ENCODE measurements around the gene HAT1.

Gene HAT1

GRCh38 chr2:171913517-171913916, 8.7 kb upstream of the HAT1 start:
- in situ Hi-C loops (cut with MboI; ENCODE audit: low sequenced_read_pairs) = no loop called here

DNA sequence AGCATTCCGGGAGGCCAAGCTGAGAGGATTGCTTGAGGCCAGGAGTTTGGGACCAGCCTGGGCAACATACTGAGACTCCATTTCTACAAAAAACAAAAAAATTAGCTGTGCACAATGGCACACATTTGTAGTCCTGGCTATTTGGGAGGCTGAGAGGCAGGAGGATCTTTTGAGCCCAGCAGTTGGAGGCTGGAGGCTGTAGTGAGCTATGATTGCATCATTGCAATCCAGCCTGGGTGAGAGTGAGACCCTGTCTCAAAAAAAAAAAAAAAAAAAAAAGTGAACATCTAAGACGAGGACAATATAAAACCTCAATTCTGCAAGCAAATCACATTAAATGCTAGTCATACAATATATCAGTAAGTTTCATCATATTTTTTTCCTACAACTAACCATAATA, 2.8 kb upstream of the HAT1 start:
- in situ Hi-C loops (cut with MboI; ENCODE audit: low sequenced_read_pairs) = no loop called here

DNA sequence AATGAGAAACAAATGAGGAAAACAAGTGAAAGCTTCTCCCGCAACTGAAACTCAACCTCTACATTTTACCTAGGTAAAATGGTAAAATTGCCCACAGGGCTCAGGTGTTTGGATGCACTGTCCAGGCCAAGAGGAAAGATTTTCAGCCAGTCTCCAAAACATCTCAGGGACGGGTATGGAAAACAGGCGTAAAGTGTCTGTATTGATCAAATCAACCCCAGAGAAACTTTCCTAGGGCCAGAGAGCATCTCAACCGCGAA, 361 bp upstream of the HAT1 start:
- in situ Hi-C loops (cut with MboI; ENCODE audit: low sequenced_read_pairs) = no loop called here

GRCh38 chr2:171923206-171923605, 945 bp downstream of the HAT1 start:
- in situ Hi-C loops (cut with MboI; ENCODE audit: low sequenced_read_pairs) = no loop called here

DNA sequence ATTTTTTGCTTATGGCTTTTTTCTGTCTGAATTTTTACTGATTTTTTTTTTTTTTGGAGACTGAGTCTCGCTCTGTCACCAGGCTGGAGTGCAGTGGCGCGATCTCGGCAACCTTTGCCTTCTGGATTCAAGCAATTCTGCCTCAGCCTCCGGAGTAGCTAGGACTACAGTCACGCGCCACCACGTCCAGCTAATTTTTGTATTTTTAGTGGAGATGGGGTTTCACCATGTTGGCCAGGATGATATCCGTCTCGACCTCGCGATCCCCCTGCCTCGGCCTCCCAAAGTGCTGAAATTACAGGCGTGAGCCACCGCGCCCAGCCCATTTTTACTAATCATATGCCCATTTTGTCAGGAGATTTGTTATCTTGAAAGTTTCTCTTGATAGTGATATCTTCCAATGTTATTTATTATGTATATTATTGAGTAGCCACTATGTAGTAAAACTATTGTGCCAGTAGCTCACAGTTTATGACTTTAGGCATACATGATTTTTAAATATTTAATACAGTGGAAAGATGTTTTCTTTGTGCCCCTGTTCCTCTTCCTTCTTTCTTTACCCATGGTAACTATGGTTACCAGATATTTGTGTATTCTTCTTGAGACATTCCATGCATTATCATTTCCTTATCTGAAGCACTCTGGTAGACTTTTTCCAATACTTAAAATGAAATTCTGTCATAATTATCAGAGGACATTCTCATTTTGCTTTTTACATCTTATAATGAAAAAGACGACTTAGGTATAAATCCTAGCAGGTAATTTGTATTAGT, 2.1 kb downstream of the HAT1 start:
- in situ Hi-C loops (cut with MboI; ENCODE audit: low sequenced_read_pairs) = no loop called here

DNA sequence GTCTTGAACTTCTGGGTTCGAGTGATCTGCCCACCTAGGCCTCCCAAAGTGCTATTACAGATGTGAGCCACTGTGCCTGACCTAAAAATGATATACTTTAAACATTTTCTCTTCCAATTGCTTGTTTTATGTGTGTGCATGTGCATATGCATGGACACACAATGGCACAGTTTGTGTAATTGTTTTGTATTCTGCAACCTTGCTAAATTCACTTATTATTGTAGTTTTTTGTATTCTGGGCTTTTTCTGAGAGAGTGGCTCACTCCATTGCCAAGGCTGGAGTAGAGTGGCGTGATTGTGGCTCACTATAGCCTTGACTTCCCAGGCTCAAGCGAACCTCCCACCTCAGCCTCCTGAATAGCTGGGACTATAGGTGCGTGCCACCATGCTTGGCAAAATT, 8.1 kb downstream of the HAT1 start:
- in situ Hi-C loops (cut with MboI; ENCODE audit: low sequenced_read_pairs) = no loop called here

DNA sequence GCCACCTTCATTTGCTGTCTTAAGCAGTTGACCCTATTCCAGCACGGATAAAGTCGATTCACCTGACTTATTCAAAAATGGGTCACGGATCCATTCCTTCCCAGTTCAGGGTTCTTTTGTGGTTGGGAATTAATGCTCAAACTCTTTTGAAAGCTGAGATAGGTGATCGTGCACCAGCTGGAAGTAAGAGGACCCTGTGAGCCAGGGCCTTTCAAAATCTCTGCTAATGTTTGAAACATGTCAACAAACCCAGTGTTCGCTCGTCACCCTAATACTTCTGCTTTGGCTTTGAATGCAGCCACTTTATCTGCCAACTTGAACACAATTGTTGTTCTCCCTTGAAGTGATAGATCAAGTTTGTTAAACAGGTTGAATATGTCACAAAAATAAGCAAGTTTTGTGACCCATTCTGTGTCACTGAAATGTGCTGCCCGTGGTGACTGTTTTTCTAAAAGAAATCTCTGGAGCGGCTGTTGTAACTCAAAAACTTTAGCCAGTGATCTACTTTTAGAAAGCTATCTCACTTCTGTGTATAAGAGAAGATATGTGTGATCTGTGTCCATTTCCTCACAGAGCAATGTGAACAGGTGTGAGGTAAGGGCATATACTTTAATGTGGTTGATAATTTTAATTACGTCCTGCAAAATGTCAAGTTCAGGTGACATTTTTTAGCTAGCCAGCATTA, 16.9 kb downstream of the HAT1 start:
- in situ Hi-C loops (cut with MboI; ENCODE audit: low sequenced_read_pairs) = no loop called here

- in situ Hi-C loops (cut with MboI; ENCODE audit: low sequenced_read_pairs) = no loop called here
Observed at GRCh38 chr2:171939743-171940071, 17.4 kb downstream of the HAT1 start.

DNA sequence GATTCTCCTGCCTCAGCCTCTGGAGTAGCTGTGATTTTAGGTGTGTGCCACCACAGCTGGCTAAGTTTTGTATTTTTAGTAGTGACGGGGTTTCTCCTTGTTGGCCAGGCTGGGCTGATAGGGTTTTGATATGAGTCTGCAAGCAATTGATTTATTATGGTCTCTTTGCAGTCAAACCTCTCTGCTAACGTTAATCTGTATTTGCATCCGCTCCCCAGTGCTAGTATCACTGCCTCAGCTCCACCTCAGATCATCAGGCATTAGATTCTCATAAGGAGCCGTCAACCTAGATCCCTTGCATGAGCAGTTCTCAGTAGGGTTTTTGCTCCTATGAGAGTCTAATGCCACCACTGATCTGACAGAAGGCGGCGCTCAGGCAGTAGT, 19.0 kb downstream of the HAT1 start:
- in situ Hi-C loops (cut with MboI; ENCODE audit: low sequenced_read_pairs) = no loop called here

DNA sequence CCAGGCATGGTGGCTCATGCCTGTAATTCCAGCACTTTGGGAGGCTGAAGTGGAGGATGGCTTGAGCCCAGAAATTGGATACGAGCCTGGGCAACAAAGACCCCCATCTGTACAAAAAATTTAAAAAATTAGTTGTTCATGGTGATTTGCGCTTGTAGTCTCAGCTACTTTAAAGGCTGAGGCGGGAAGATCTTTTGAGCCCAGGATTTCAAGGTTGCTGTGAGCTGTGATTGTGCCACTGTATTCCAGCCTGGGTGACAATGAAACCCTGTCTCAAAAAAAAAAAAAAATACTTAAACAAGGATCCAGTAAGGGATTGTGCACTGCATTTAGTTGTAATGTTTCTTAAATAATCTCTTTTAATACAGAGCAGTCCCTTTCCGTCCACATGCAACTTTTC, 21.6 kb downstream of the HAT1 start:
- in situ Hi-C loops (cut with MboI; ENCODE audit: low sequenced_read_pairs) = no loop called here

DNA sequence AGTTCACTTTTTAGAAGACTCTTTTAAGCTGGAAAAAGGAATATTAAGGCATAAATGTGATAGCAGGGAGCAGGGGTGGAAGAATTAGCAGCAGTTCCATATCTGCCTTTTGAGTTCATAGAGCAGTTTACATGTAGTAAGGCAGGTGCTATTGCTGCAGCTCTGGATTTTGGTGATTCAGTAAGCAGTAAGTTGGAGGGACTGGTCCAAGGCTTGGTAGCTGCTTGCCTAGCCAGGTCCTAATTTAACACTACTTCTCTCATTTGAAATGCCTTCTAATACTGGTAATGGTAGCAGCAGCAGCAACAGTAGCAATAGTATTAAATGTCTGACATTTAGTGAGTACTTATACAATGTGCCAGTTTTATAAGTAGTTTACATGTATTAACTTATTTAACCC, 30.0 kb downstream of the HAT1 start:
- in situ Hi-C loops (cut with MboI; ENCODE audit: low sequenced_read_pairs) = no loop called here

DNA sequence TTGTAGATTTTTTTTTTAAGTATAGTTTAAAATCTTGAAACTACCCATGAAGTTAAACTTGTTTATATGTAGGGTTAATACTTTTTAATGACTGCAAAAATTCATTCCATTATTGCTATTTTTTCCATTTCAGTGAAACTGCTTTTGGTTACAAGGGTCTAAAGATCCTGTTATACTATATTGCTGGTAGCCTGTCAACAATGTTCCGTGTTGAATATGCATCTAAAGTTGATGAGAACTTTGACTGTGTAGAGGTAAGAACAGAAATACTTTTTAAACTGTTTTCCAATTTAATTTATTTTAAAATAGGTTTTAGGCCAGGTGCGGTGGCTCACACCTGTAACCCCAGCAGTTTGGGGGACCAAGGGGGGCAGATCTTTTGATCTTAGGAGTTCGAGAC, 30.5 kb downstream of the HAT1 start:
- in situ Hi-C loops (cut with MboI; ENCODE audit: low sequenced_read_pairs) = no loop called here

DNA sequence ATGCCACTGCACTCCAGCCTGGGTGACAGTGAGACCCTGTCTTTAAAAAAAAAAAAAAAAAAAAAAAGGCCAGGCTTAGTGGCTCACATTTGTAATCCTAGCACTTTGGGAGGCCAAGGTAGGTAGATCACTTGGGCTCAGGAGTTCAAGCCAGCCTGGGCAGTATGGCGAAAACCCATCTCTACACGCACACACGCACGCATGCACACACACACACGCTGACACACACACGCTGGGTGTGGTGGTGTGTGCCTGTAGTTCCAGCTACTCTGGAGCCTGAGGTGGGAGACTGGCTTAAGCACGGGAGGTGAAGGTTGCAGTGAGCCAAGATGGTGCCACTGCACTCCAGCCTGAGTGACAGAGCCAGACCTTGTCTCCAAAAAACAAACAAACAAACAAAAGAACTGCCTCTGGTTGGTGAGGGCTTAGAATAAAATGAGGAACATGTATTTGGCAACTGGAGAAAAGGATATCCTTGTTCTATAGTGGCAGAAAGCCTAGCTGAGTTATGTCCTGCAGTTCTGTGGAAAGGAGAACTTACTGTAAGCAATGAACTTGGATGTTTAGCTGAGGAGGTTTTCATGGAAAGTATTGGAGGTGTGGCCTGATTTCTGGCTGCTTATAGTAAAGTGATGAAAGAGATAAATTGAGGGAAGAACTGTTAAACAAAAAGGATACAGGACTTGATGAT, 34.0 kb downstream of the HAT1 start:
- in situ Hi-C loops (cut with MboI; ENCODE audit: low sequenced_read_pairs) = no loop called here

- in situ Hi-C loops (cut with MboI; ENCODE audit: low sequenced_read_pairs) = no loop called here
Observed at GRCh38 chr2:171957061-171957460, 34.8 kb downstream of the HAT1 start.

DNA sequence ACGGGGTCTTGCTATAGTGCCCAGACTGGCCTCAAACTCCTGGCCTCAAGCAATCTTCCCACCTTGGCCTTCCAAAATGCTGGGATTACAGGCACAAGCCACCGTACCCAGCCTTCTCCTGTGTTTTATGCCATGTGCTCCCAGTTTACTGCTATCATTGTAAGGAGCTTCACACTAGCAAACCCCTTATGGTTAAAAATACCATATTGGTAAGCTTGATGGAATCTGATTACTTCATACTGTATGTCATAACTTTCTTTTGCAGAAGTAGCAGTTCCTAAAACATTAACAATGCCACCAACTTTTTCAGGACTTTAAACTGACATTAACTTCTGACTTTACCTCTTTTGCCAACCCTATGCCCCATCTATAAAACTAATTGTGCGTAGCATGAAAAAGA, 36.2 kb downstream of the HAT1 start:
- in situ Hi-C loops (cut with MboI; ENCODE audit: low sequenced_read_pairs) = no loop called here

- in situ Hi-C loops (cut with MboI; ENCODE audit: low sequenced_read_pairs) = no loop called here
Observed at GRCh38 chr2:171959998-171960397, 37.7 kb downstream of the HAT1 start.

DNA sequence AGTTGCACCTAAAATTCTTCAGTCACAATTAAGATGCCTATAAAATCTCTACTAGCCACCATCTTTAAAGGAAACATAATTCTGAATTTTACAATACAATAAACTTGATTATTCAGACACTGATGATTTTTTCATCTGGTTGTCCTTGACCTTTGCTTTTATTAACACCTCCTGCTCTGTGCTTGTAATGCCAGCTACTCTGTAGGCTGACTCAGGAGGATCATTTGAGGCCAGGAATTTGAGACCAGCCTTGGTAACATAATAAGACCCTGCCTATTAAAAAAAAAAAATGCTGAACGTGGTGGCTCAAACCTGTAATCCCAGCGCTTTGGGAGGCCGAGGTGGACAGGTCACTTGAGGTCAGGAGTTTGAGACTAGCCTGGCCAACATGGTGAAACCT, 38.3 kb downstream of the HAT1 start:
- in situ Hi-C loops (cut with MboI; ENCODE audit: low sequenced_read_pairs) = no loop called here

- in situ Hi-C loops (cut with MboI; ENCODE audit: low sequenced_read_pairs) = no loop called here
Observed at GRCh38 chr2:171963198-171963597, 40.9 kb downstream of the HAT1 start.

- in situ Hi-C loops (cut with MboI; ENCODE audit: low sequenced_read_pairs) = no loop called here
Observed at GRCh38 chr2:171964308-171964707, 42.0 kb downstream of the HAT1 start.

DNA sequence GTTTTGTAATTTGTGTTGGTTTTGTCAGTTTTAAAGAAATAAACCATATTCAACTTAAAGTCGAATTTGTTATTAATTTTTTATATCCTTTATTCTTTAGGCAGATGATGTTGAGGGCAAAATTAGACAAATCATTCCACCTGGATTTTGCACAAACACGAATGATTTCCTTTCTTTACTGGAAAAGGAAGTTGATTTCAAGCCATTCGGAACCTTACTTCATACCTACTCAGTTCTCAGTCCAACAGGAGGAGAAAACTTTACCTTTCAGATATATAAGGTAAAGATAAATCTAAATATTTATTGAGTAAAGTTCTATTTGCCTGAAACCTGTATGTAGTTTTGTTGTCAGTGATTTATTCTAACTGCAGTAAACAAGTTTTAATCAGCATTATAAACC, 43.0 kb downstream of the HAT1 start:
- in situ Hi-C loops (cut with MboI; ENCODE audit: low sequenced_read_pairs) = no loop called here

- in situ Hi-C loops (cut with MboI; ENCODE audit: low sequenced_read_pairs) = no loop called here
Observed at GRCh38 chr2:171965661-171966060, 43.4 kb downstream of the HAT1 start.

DNA sequence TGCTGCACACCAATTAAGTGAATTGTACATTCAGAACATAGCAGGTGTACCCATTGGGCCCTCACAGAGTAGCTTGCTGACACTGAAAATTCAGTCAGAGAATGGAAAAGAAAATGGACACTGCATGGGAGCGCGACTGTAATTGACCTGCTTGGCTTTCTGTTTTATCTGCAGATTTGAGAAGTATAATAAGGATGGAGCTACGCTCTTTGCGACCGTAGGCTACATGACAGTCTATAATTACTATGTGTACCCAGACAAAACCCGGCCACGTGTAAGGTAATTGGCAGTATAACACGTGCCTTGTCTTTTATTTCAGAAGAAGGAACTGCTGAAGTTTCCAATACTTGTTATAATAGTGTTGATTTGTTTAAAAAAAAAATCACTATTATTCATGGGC, 44.0 kb downstream of the HAT1 start:
- in situ Hi-C loops (cut with MboI; ENCODE audit: low sequenced_read_pairs) = no loop called here

DNA sequence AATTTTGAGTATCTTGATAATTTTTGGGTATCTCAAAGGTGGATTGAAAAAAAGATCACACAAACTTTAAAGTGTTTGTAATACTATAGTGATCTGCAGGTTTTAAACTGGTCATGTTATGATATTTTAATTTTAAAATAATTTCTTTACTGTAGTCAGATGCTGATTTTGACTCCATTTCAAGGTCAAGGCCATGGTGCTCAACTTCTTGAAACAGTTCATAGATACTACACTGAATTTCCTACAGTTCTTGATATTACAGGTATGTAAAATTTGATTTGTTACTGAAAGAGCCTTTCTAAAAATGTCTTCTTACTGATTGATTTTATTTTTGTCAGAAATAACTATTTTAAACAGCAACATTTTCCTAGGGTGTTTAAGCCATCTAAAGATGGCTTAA, 44.4 kb downstream of the HAT1 start:
- in situ Hi-C loops (cut with MboI; ENCODE audit: low sequenced_read_pairs) = no loop called here
